ENCODE measurements around the gene HAUS8. TPM values are rescaled to one million over a fixed set of nuclear protein-coding genes. Genes with fewer than 3 reads are reported as not detected.
A peak's percentile ranks its signal among the peaks of the same experiment; 100 is the strongest.

Gene HAUS8
- total and polyA plus RNA-seq, 12 donors = 3.9 to 17.9 (median 9.0) TPM

DNA sequence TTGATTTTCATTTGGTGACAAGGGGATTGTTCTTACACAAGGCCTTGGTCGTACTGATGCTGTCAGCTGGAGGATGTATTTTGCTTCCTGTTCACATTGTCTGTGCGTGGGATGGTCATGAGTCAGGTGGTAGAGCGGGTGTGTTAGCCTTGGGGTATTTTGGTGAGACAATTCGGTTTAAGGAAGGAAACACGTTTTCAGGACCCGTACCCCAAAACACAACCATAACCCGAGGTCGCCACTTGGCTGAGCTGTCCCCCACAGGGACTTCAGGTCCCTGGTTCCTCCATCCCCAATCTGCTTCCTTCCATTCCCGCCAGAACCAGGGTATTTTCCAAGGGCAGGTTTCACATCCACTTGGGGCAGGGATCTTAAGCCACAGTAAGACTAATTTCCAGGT is 15.3 kb upstream of the HAUS8 start:
- intact Hi-C loops (cut with DNase I) = no loop called here
- Histone ChIP-seq H3K27ac (peak overlapping the region in 4 of 5 donors; percentile 1 to 83 (median 54)), H3K9me3 (replicated peaks in 1 of 3) (no peaks in the 10 kb centered on the region)

DNA sequence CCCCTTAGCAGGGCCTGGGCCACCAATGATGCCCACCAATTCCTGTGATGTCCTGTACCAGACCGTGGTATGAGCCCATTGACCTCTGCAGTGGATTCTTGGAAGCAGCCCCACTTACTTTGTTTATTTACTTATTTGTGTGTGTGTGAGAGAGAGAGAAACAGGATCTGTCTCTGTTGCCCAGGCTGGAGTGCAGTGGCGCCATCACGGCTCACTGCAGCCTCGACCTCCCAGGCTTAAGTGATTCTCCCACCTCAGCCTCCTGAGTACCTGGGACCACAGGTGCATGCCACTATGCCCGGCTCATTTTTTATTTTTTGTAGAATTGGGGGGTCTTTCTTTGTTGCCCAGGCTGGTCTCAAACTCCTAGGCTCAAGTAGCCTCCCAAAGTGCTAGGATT is 13.3 kb upstream of the HAUS8 start:
- Histone ChIP-seq H3K27ac (peak overlapping the region in 1 of 5 donors; percentile 68), H3K27me3 (no peaks in the 10 kb centered on the region), H3K4me1 (replicated peaks in 1 of 2) (peaks cover 0 to 28% of the 10 kb centered on the region in 2 donors)

More for the DNA sequence above, 15.3 kb upstream of the HAUS8 start:
- Histone ChIP-seq H3K4me3 (no peak overlapping the region), H3K27me3 (no peaks in the 10 kb centered on the region), H3K4me1 (replicated peaks in 1 of 2) (peaks cover 0 to 34% of the 10 kb centered on the region in 2 donors), H3K36me3 (replicated peaks in 1 of 2) (peaks cover 0 to 3% of the 10 kb centered on the region in 2 donors)
- TF ChIP-seq, protein P1, sequence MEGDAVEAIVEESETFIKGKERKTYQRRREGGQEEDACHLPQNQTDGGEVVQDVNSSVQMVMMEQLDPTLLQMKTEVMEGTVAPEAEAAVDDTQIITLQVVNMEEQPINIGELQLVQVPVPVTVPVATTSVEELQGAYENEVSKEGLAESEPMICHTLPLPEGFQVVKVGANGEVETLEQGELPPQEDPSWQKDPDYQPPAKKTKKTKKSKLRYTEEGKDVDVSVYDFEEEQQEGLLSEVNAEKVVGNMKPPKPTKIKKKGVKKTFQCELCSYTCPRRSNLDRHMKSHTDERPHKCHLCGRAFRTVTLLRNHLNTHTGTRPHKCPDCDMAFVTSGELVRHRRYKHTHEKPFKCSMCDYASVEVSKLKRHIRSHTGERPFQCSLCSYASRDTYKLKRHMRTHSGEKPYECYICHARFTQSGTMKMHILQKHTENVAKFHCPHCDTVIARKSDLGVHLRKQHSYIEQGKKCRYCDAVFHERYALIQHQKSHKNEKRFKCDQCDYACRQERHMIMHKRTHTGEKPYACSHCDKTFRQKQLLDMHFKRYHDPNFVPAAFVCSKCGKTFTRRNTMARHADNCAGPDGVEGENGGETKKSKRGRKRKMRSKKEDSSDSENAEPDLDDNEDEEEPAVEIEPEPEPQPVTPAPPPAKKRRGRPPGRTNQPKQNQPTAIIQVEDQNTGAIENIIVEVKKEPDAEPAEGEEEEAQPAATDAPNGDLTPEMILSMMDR (IDR thresholded peaks at IDR 0.05) = no peak
- no peak for TF ChIP-seq POLR2A (IDR thresholded peaks at IDR 0.05)
- DNase-seq = peak in 3 of 7 donors; percentile 47 to 64 (median 63)
- 53 to 73% (median 70%) methylated on average over 9 of the region's 9 CpGs for WGBS, 4 donors

DNA sequence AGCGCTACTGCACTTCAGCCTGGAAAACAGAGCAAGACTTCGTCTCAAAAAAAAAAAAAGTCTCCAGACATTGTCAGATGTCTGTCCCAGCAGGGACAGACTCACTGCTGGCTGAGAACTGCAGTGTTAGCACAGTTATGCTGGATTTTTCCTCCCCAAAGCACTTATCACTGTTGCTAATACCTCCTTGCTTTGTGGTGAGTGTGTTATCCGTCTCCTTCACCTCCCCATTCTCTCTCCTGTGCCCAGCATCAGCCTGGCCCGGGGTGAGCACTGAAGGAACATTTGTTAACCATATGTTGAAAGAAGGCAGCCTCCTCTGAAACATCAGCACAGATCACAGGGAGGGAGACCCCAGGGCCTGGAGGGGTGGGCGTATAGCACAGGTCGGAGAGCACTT is 11.6 kb upstream of the HAUS8 start:
- H3K4me1 ChIP-seq (replicated peaks in 1 of 2) = peaks cover 0 to 32% of the 10 kb centered on the region in 2 donors
- TF ChIP-seq, protein P1 (IDR thresholded peaks at IDR 0.05) = no peak
- no peak for TF ChIP-seq POLR2A (IDR thresholded peaks at IDR 0.05)
- no peak for DNase-seq
- H3K27ac ChIP-seq = no peak overlapping the region
- no peaks in the 10 kb centered on the region for H3K27me3 ChIP-seq
- intact Hi-C loops (cut with DNase I) = no loop called here
- peaks cover 0 to 3% of the 10 kb centered on the region in 2 donors for H3K36me3 ChIP-seq (replicated peaks in 1 of 2)
- 83 to 93% (median 84%) methylated on average over 5 to 6 of the region's 6 CpGs for WGBS, 4 donors
- no peak overlapping the region for H3K4me3 ChIP-seq
- no peaks in the 10 kb centered on the region for H3K9me3 ChIP-seq (replicated peaks in 1 of 3)

More for the DNA sequence above, 13.3 kb upstream of the HAUS8 start:
- no peak for DNase-seq
- TF ChIP-seq, protein P1 (IDR thresholded peaks at IDR 0.05) = no peak
- TF ChIP-seq POLR2A (IDR thresholded peaks at IDR 0.05) = no peak
- no peaks in the 10 kb centered on the region for H3K9me3 ChIP-seq (replicated peaks in 1 of 3)
- no peak overlapping the region for H3K4me3 ChIP-seq
- WGBS, 4 donors = 87 to 92% (median 92%) methylated on average over 5 of the region's 5 CpGs
- intact Hi-C loops (cut with DNase I) = no loop called here
- H3K36me3 ChIP-seq (replicated peaks in 1 of 2) = peaks cover 0 to 3% of the 10 kb centered on the region in 2 donors

DNA sequence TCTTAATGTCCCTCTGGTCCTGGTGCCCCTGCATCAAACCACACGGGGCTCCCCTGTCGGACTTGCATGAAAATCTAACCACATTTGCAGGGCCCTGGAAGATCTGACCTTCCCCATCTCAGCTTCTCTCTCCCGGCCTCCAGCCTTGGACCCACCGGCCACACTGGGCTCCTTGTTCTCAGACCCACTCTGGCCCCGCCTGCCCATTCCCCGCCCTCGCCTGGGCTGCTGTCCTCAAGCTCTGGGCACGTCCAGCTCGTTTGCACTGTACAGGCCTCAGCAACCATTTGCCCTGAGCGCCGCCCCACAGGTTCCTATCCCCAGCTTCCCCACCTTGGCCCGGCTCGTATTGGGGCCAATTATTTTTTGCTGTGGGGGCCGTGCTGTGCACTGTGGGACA is 10.9 kb upstream of the HAUS8 start:
- TF ChIP-seq, protein P1 (IDR thresholded peaks at IDR 0.05) = no peak
- no peak for TF ChIP-seq POLR2A (IDR thresholded peaks at IDR 0.05)
- intact Hi-C loops (cut with DNase I) = no loop called here
- 78 to 90% (median 88%) methylated on average over 13 to 14 of the region's 14 CpGs for WGBS, 4 donors
- H3K4me3 ChIP-seq = no peak overlapping the region
- H3K36me3 ChIP-seq (replicated peaks in 1 of 2) = peaks cover 0 to 3% of the 10 kb centered on the region in 2 donors
- no peak overlapping the region for H3K27ac ChIP-seq
- H3K27me3 ChIP-seq = no peaks in the 10 kb centered on the region
- H3K4me1 ChIP-seq (replicated peaks in 1 of 2) = peaks cover 0 to 31% of the 10 kb centered on the region in 2 donors
- H3K9me3 ChIP-seq (replicated peaks in 1 of 3) = no peaks in the 10 kb centered on the region
- no peak for DNase-seq
